ENCODE measurements around the gene NUP210L.

Gene NUP210L

GRCh38 chr1:154182344-154183045 lies 27.6 kb upstream of the NUP210L start:
- TF ChIP-seq SP1 (IDR thresholded peaks at IDR 0.05) (no peak), TARDBP (IDR thresholded peaks at IDR 0.05) (no peak), ZNF384 (IDR thresholded peaks at IDR 0.05) (no peak), CTBP1 (IDR thresholded peaks at IDR 0.05; ENCODE audit: borderline replicate concordance) (no peak), LEF1 (IDR thresholded peaks at IDR 0.05; ENCODE audit: borderline replicate concordance) (no peak), FOXA1 (IDR thresholded peaks at IDR 0.05) (no peak), ELF4 (IDR thresholded peaks at IDR 0.05) (no peak), HDGF (IDR thresholded peaks at IDR 0.05; ENCODE audit: borderline replicate concordance) (no peak), FOXM1 (IDR thresholded peaks at IDR 0.05; ENCODE audit: borderline replicate concordance) (no peak), SUZ12 (IDR thresholded peaks at IDR 0.05) (no peak), NFRKB (IDR thresholded peaks at IDR 0.05) (no peak), FOXK2 (IDR thresholded peaks at IDR 0.05) (no peak), BHLHE40 (IDR thresholded peaks at IDR 0.05; ENCODE audit: borderline replicate concordance) (no peak), ARNT (IDR thresholded peaks at IDR 0.05) (no peak), L3MBTL2 (conservative IDR thresholded peaks at IDR 0.05) (no peak), PKNOX1 (IDR thresholded peaks at IDR 0.05) (no peak)
- POLR2A ChIA-PET, result interaction anchor here (0.7 to 1.5 kb wide), 8 partner anchors 10 to 192 kb away, joined by 3 to 8 read pairs (median 4); partner anchors contain the start of genes RPS27 and UBAP2L
- peak; percentile 63 for DNase-seq (ENCODE audit: extremely low spot score)
- CTCF ChIA-PET, result no interaction called here

- no peak for DNase-seq (ENCODE audit: extremely low spot score)
- peak; percentile 28; the same call in 1 of the 2 replicates for TF ChIP-seq L3MBTL2 (conservative IDR thresholded peaks at IDR 0.05)
- no peak for TF ChIP-seq TARDBP (IDR thresholded peaks at IDR 0.05)
- no peak for TF ChIP-seq ARNT (IDR thresholded peaks at IDR 0.05)
- no peak for TF ChIP-seq LEF1 (IDR thresholded peaks at IDR 0.05; ENCODE audit: borderline replicate concordance)
- TF ChIP-seq NFRKB (IDR thresholded peaks at IDR 0.05), result no peak
- TF ChIP-seq FOXA1 (IDR thresholded peaks at IDR 0.05), result no peak
- no peak for TF ChIP-seq ZNF384 (IDR thresholded peaks at IDR 0.05)
- no peak for TF ChIP-seq PKNOX1 (IDR thresholded peaks at IDR 0.05)
- ChIA-PET CTCF (no interaction called here), POLR2A (interaction anchor here (1.0 to 1.5 kb wide), 5 partner anchors 18 to 189 kb away, joined by 4 to 5 read pairs (median 4); partner anchors contain the start of gene UBAP2L)
Measured at GRCh38 chr1:154181944-154182343, 27.1 kb upstream of the NUP210L start.

- ChIA-PET POLR2A (no interaction called here), CTCF (no interaction called here)
- TF ChIP-seq LEF1 (IDR thresholded peaks at IDR 0.05; ENCODE audit: borderline replicate concordance), result no peak
- TF ChIP-seq FOXM1 (IDR thresholded peaks at IDR 0.05; ENCODE audit: borderline replicate concordance), result no peak
- TF ChIP-seq HDGF (IDR thresholded peaks at IDR 0.05; ENCODE audit: borderline replicate concordance), result no peak
- no peak for TF ChIP-seq FOXK2 (IDR thresholded peaks at IDR 0.05)
- TF ChIP-seq NFRKB (IDR thresholded peaks at IDR 0.05), result no peak
- no peak for TF ChIP-seq ARNT (IDR thresholded peaks at IDR 0.05)
- TF ChIP-seq ZNF384 (IDR thresholded peaks at IDR 0.05), result no peak
- TF ChIP-seq TARDBP (IDR thresholded peaks at IDR 0.05), result no peak
- no peak for TF ChIP-seq BHLHE40 (IDR thresholded peaks at IDR 0.05; ENCODE audit: borderline replicate concordance)
- no peak for TF ChIP-seq ELF4 (IDR thresholded peaks at IDR 0.05)
- TF ChIP-seq L3MBTL2 (conservative IDR thresholded peaks at IDR 0.05), result no peak
- DNase-seq (ENCODE audit: extremely low spot score), result no peak
Measured at GRCh38 chr1:154179946-154180687, 25.2 kb upstream of the NUP210L start.

- ChIA-PET POLR2A (interaction anchor here (1.3 kb wide), 1 partner anchor 189 kb away, joined by 3 read pairs; no protein-coding TSS in a partner anchor), CTCF (no interaction called here)
- DNase-seq (ENCODE audit: extremely low spot score), result no peak
- no peak for TF ChIP-seq FOXK2 (IDR thresholded peaks at IDR 0.05)
Measured at GRCh38 chr1:154178911-154179811, 24.3 kb upstream of the NUP210L start.

- no peak for DNase-seq (ENCODE audit: extremely low spot score)
- TF ChIP-seq ZNF384 (IDR thresholded peaks at IDR 0.05) (no peak), SP1 (IDR thresholded peaks at IDR 0.05) (no peak), FOXK2 (IDR thresholded peaks at IDR 0.05) (no peak), FOXA1 (IDR thresholded peaks at IDR 0.05) (no peak), FOXM1 (IDR thresholded peaks at IDR 0.05; ENCODE audit: borderline replicate concordance) (no peak), TARDBP (IDR thresholded peaks at IDR 0.05) (no peak), HDGF (IDR thresholded peaks at IDR 0.05; ENCODE audit: borderline replicate concordance) (no peak), ARNT (IDR thresholded peaks at IDR 0.05) (no peak), ELF4 (IDR thresholded peaks at IDR 0.05) (no peak), CTBP1 (IDR thresholded peaks at IDR 0.05; ENCODE audit: borderline replicate concordance) (no peak)
- ChIA-PET CTCF (interaction anchor here (0.9 to 1.1 kb wide), 2 partner anchors 21 to 157 kb away, joined by 3 read pairs; no protein-coding TSS in a partner anchor), POLR2A (interaction anchor here (1.3 kb wide), 1 partner anchor 188 kb away, joined by 3 read pairs; no protein-coding TSS in a partner anchor)
Measured at GRCh38 chr1:154178013-154178412, 23.1 kb upstream of the NUP210L start.

- no peak for DNase-seq (ENCODE audit: extremely low spot score)
- ChIA-PET CTCF (interaction anchor here (0.6 to 0.7 kb wide), 3 partner anchors 21 to 45 kb away, joined by 3 to 4 read pairs (median 3); no protein-coding TSS in a partner anchor), POLR2A (no interaction called here)
- TF ChIP-seq SUZ12 (IDR thresholded peaks at IDR 0.05) (no peak), LEF1 (IDR thresholded peaks at IDR 0.05; ENCODE audit: borderline replicate concordance) (no peak), BHLHE40 (IDR thresholded peaks at IDR 0.05; ENCODE audit: borderline replicate concordance) (no peak), FOXA1 (IDR thresholded peaks at IDR 0.05) (no peak), CTBP1 (IDR thresholded peaks at IDR 0.05; ENCODE audit: borderline replicate concordance) (no peak), ARNT (IDR thresholded peaks at IDR 0.05) (no peak), FOXK2 (IDR thresholded peaks at IDR 0.05) (no peak), TARDBP (IDR thresholded peaks at IDR 0.05) (no peak), NFRKB (IDR thresholded peaks at IDR 0.05) (no peak), PKNOX1 (IDR thresholded peaks at IDR 0.05) (no peak), HDGF (IDR thresholded peaks at IDR 0.05; ENCODE audit: borderline replicate concordance) (no peak), FOXM1 (IDR thresholded peaks at IDR 0.05; ENCODE audit: borderline replicate concordance) (no peak), SP1 (IDR thresholded peaks at IDR 0.05) (no peak), ZNF384 (IDR thresholded peaks at IDR 0.05) (no peak), L3MBTL2 (conservative IDR thresholded peaks at IDR 0.05) (no peak), ELF4 (IDR thresholded peaks at IDR 0.05) (no peak)
Measured at GRCh38 chr1:154176337-154176736, 21.5 kb upstream of the NUP210L start.

Data from HEK293T (cell line).